ENCODE data around the gene MYOT.

Gene MYOT

GRCh38 chr5:137935694-137936093 lies 68.0 kb downstream of the MYOT start:
- Histone ChIP-seq H3K9me3 (ENCODE audit: control insufficient read depth, insufficient read depth, low read length) (no peaks in the 10 kb centered on the region), H3K4me3 (ENCODE audit: low read length) (no peak overlapping the region), H3K36me3 (ENCODE audit: control insufficient read depth, low read length) (peaks cover 36% of the 10 kb centered on the region), H4K20me1 (ENCODE audit: control insufficient read depth, insufficient read depth, low read depth, low read length) (no peaks in the 10 kb centered on the region), H3K4me2 (ENCODE audit: low read length) (no peak overlapping the region), H3K4me1 (ENCODE audit: control insufficient read depth, low read length) (peaks cover 16% of the 10 kb centered on the region), H3K27ac (ENCODE audit: low read depth, low read length) (no peak overlapping the region), H3K27me3 (ENCODE audit: control insufficient read depth, low read length) (no peaks in the 10 kb centered on the region), H3K9me2 (replicated peaks; ENCODE audit: control insufficient read depth, low read length) (no peaks in the 10 kb centered on the region), H3K79me2 (ENCODE audit: control insufficient read depth, low read length) (no peaks in the 10 kb centered on the region), H3F3A (ENCODE audit: control insufficient read depth, insufficient read depth) (peaks cover 6% of the 10 kb centered on the region; the same call in 1 of the 2 replicates)
- no peak for TF ChIP-seq CTCF (IDR thresholded peaks at IDR 0.05; ENCODE audit: low read depth, low read length, poor library complexity, severe bottlenecking)
- TF ChIP-seq EZH2phosphoT487 (IDR thresholded peaks at IDR 0.05; ENCODE audit: borderline replicate concordance, low read length): no peak

All from DOHH2 (cell line).